Activated T-helper 17 cell treated with anti-CD3 and anti-CD28 coated beads, Interleukin-2, amount 50 U/mL, for 72 hours (primary cell): Measurements from ENCODE around the gene KLHL30. TPM values are rescaled to one million over a fixed set of nuclear protein-coding genes. Genes with fewer than 3 reads are reported as not detected.

Experiments used
- ATAC-seq: fragments of 150-1000 bp; cut with Tn5 transposase; replicated peaks from 2 replicates; pipeline ENCODE4 v1.10.0; 2021; ENCODE audit warnings: mild to moderate bottlenecking, moderate library complexity
- H3K27ac Mint-ChIP-seq: one replicate; pipeline ENCODE4 v1.8.0; 2022; ENCODE audit warnings: mixed read lengths
- H3K27me3 Mint-ChIP-seq: one replicate; pipeline ENCODE4 v1.8.0; 2022; ENCODE audit warnings: mixed read lengths
- H3K36me3 Mint-ChIP-seq: one replicate; pipeline ENCODE4 v1.8.0; 2022; ENCODE audit warnings: low read depth, mild to moderate bottlenecking, mixed read lengths
- H3K4me1 Mint-ChIP-seq: one replicate; pipeline ENCODE4 v1.8.0; 2022; ENCODE audit warnings: mixed read lengths
- H3K4me3 Mint-ChIP-seq: one replicate; pipeline ENCODE4 v1.8.0; 2022; ENCODE audit warnings: mild to moderate bottlenecking, mixed read lengths
- H3K9me3 Mint-ChIP-seq: one replicate; pipeline ENCODE4 v1.8.0; 2022; ENCODE audit warnings: mixed read lengths
- total RNA-seq, 2 donors: library from RNA; stranded (reverse); gene quantifications; one replicate each; pipeline ENCODE4 v1.2.3, GENCODE V29; 2022

Gene KLHL30
- total RNA-seq, 2 donors from 2014 or later = not detected

DNA sequence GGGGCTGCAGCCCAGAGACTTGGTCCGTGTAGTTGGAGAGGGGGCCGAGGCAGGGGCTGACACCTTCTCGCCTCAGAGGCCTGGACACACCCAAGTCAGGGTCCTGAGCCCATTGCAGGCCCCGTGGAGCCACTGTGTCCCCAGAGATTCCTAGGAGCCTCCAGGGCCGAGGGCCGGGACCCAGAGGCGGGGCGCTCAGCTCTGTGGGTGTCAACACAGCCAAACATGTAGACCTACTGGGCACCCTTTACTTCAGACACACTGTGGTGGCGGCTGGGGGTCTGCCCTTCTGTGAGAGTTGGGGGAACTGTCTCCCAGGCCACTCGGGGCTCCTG, 38.8 kb upstream of the KLHL30 start:
- H3K27ac Mint-ChIP-seq = no peak overlapping the region
- no peaks in the 10 kb centered on the region for H3K4me1 Mint-ChIP-seq
- no peak for ATAC-seq
- H3K9me3 Mint-ChIP-seq = no peaks in the 10 kb centered on the region
- no peak overlapping the region for H3K4me3 Mint-ChIP-seq
- peaks cover 23% of the 10 kb centered on the region for H3K36me3 Mint-ChIP-seq
- no peaks in the 10 kb centered on the region for H3K27me3 Mint-ChIP-seq

DNA sequence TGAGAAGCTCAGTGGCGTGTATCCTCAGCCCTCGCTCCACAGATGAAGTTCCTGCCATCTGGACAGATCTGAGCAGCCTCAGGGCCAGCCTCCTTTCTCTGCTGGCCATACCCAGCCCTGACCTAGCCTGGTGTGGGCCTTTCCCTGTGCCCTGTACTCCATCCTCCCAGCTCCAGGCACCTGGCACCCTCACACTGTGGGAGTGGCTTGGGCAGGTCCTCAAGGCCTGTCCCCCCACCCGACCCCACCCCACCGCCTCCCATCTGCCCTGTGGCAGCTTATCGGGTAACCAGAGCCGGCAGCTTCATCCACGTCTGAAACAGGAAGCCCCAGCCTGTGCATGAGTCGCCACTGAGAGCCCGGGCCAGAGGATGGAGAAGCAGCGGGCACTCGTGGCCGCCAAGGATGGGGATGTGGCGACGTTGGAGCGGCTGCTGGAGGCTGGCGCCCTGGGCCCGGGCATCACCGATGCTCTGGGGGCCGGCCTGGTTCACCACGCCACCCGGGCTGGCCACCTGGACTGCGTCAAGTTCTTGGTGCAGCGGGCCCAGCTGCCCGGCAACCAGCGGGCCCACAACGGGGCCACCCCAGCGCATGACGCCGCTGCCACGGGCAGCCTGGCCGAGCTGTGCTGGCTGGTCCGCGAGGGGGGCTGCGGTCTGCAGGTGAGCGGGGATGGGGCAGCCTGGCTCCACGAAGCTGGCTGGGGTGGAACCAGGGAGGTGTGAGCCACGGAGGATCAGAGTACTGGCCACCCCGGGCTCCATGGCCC, 38.2 kb upstream of the KLHL30 start, which contains the start of gene ESPNL:
TSS of gene ESPNL (plus strand) at position 292 of the 772 bp plus-strand sequence. CDS start at position 372, 80 bp downstream.
- Mint-ChIP-seq H3K27ac (peak within 1 kb of the TSS; percentile 87), H3K27me3 (no peaks in the 10 kb centered on the region), H3K4me1 (no peaks in the 10 kb centered on the region), H3K36me3 (peaks cover 19% of the 10 kb centered on the region), H3K4me3 (peak within 1 kb of the TSS; percentile 25), H3K9me3 (no peaks in the 10 kb centered on the region)
- no peak for ATAC-seq

DNA sequence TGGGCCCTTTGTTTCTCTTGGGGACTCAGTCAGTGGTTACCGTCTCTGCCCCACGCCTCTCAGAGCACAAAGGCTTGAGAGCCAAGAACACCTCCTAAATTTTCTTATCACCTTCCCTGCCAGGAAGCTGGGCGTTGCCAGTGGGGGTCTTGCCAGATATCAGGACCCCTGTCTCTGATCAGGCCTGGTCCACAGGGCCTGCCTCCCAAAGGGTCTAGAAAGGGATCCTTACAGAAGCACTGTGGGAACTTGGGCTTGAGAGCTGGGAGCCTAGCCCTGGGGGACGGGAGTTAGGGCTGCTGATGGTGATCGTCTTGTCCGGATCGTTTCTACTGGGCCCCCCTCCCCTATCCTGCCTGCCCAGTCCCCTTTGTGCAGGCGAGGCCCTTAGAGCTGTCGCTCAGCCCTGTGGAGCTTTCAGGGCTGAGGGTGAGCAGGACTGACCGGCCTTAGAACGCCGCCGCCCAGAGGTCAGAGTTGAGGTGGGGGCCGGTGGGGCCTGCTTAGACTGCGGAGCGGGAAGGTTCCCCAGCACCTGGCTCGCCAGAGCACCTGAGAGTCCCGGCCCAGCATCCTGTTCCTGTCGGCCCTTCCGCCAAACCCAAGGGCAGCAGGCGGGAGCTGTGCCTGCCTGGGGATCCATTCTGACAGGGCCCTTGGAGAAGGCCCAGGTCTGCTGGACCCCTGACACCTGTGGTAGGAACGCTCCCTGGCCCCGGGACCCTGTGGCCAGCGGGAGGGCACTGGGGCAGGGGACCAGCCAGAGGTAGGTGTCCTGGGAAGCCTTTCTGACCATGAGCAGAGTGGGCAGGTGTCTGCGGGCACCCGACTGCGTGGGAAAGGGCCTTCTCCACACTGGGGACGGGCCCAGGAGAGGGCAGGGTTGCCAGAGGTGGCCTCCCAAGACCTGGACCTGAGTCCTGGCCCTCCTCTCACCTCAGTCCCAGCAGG, 37.4 kb upstream of the KLHL30 start:
- H3K4me1 Mint-ChIP-seq = no peaks in the 10 kb centered on the region
- H3K9me3 Mint-ChIP-seq = no peaks in the 10 kb centered on the region
- H3K27me3 Mint-ChIP-seq = no peaks in the 10 kb centered on the region
- no peak for ATAC-seq
- no peak overlapping the region for H3K27ac Mint-ChIP-seq
- peaks cover 19% of the 10 kb centered on the region for H3K36me3 Mint-ChIP-seq
- H3K4me3 Mint-ChIP-seq = no peak overlapping the region

DNA sequence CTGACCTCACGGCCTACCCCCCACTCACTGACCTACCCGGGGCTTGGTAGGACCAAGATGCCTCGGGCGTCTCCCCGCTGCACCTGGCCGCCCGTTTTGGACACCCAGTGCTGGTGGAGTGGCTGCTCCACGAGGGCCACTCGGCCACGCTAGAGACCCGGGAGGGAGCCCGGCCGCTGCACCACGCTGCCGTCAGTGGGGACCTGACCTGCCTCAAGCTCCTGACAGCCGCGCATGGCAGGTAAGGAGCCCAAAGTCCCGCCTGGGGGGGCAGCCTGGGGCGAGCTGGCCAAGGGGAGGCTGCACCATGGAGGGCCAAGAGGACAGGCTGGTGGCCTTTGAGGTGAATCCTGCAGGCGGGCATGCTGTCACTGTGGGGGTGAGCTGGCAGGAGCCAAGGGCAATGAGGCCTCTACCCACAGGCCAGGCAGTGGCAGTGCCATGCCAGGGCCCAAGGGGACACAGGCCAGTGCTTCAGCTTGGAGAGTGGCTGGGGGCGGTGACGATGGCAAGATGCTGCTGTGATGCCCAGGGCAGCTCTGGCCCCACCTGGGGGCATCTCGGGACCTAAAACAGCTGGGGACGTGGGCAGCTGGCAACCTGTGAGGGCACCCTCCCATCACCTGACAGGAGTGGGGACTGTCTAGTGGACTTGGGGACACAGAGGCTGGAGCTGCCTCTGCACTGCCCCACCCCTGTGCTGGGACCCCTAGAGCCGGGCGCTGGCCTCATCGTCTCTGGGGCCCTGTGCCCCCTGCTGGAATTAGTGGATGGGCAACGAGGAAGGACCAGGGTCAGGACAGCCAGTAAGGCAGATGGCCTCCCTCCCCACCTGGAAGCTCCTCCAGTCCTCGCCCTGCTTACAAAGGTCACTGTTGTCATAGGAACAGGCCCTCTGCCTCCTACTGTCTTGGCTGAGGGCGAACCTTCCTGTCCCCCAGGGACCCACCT, 36.3 kb upstream of the KLHL30 start:
- H3K4me3 Mint-ChIP-seq = no peak overlapping the region
- no peaks in the 10 kb centered on the region for H3K9me3 Mint-ChIP-seq
- H3K4me1 Mint-ChIP-seq = no peaks in the 10 kb centered on the region
- H3K27ac Mint-ChIP-seq = peak overlapping the region; percentile 36
- no peak for ATAC-seq
- H3K27me3 Mint-ChIP-seq = no peaks in the 10 kb centered on the region
- peaks cover 19% of the 10 kb centered on the region for H3K36me3 Mint-ChIP-seq

DNA sequence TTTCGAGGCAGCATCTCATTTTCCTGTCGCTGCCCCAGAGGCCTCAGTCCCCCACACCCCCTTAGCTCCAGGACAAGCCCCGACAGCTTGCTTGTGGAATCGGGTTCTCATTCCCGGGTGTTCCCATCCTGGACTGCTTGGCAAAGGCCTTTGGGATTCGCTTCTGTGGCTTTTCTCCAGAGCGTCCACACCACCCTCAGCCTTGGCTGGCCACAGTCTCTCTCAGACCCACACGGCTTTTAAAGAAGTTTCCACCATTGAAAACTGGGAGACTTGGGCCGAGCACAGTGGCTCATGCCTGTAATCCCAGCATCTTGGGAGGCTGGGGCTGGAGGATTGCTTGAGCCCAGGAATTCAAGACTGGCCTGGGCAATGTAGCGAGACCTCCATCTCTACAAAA, 35.6 kb upstream of the KLHL30 start:
- Mint-ChIP-seq H3K4me3 (no peak overlapping the region), H3K36me3 (peaks cover 14% of the 10 kb centered on the region), H3K27ac (peak overlapping the region; percentile 36), H3K27me3 (no peaks in the 10 kb centered on the region), H3K4me1 (no peaks in the 10 kb centered on the region), H3K9me3 (no peaks in the 10 kb centered on the region)
- no peak for ATAC-seq

DNA sequence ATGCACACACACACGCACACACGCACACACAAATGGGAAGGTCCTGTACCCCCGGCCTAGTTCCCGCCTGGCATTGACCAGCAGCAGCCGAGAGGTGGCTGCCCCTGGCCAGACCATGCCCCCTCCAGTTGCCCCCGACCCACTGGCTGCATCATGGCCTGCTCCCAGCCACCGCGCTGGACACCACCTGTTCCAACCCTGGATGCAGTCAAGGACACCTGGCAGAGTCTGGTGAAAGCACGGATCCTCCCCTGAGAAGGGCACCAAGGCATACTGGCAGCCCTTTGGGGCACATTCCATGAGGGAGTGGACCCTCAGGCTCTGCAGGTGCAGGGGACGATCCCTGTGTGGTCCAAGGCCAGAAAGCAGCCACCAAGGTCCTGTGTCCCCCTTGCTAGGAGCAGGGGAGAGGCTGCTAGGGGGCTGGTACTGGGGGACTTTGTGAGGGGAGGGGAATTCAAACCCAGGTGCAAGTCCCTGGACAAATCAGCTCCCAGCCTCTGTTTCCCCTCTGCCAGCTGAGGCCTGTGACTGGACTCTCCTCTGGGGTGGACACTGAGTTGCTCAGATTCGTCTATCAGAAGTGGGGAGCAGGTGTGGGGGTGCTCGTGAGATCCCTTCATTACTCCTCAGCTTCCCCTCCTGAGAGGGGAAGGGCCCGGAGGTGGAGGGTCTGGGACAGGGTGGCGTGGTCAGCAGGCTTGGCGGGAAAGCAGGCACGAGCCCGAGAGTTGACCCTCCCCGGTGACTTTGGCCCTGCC, 34.8 kb upstream of the KLHL30 start:
- H3K9me3 Mint-ChIP-seq = no peaks in the 10 kb centered on the region
- peaks cover 6% of the 10 kb centered on the region for H3K36me3 Mint-ChIP-seq
- H3K4me3 Mint-ChIP-seq = no peak overlapping the region
- H3K4me1 Mint-ChIP-seq = no peaks in the 10 kb centered on the region
- no peaks in the 10 kb centered on the region for H3K27me3 Mint-ChIP-seq
- no peak overlapping the region for H3K27ac Mint-ChIP-seq
- ATAC-seq = no peak

DNA sequence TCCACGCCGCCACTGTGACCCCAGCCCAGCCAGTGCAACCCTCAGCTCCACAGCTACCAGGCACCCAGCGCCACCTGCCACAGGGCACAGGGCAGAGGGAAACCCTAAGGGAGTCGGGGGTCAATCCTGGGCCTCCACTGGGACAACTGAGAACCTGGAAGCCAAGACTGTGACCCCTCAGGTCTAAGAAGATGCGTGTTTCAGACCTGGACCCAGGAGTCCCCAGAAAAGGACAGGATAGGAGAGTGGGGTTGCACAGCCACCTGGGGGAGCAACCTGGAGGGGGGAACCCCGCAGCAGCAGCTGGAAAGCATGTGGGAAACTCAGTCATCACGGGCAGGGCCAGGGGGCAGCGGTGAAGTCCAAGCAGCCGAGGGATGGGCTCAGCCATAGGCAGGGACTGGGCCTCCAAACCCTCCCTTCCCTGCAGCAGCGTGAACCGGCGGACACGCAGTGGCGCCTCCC, 34.2 kb upstream of the KLHL30 start:
- Mint-ChIP-seq H3K9me3 (no peaks in the 10 kb centered on the region), H3K27ac (no peak overlapping the region)
- ATAC-seq = no peak

DNA sequence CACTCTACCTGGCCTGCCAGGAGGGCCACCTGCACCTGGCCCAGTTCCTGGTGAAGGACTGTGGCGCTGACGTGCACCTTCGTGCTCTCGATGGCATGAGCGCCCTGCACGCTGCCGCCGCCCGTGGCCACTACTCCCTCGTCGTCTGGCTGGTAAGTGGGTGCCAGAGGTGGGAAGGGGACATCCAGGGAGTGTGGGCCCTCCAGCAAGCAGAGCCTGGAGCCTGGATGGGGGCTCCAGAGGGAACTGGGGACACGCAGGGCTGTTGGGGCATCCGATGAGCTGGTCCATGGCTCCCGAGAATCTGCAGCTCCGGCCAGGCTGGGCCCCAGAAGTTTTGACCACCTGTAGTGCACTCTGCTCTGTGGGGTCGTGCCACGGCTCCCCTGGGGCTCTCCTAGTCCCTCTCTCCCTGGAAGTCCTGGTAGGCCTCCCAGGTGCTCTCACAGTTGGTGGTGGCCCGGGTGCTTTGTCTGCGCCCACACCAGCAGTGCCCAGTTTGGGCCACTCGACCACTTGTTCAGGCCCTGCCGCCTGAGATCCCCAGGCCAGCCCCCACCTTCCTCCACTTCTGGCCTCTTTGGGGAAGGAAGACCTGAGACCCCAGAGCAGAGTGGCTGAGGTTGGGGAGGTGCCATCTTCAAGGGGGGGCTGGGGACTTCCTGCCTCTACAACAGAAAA, 33.6 kb upstream of the KLHL30 start:
- Mint-ChIP-seq H3K4me1 (no peaks in the 10 kb centered on the region), H3K27me3 (no peaks in the 10 kb centered on the region), H3K27ac (no peak overlapping the region), H3K4me3 (no peak overlapping the region), H3K9me3 (no peaks in the 10 kb centered on the region), H3K36me3 (no peaks in the 10 kb centered on the region)
- ATAC-seq = no peak

More for the DNA sequence above, 34.2 kb upstream of the KLHL30 start:
- no peak overlapping the region for H3K4me3 Mint-ChIP-seq
- no peaks in the 10 kb centered on the region for H3K27me3 Mint-ChIP-seq
- no peaks in the 10 kb centered on the region for H3K36me3 Mint-ChIP-seq
- no peaks in the 10 kb centered on the region for H3K4me1 Mint-ChIP-seq

DNA sequence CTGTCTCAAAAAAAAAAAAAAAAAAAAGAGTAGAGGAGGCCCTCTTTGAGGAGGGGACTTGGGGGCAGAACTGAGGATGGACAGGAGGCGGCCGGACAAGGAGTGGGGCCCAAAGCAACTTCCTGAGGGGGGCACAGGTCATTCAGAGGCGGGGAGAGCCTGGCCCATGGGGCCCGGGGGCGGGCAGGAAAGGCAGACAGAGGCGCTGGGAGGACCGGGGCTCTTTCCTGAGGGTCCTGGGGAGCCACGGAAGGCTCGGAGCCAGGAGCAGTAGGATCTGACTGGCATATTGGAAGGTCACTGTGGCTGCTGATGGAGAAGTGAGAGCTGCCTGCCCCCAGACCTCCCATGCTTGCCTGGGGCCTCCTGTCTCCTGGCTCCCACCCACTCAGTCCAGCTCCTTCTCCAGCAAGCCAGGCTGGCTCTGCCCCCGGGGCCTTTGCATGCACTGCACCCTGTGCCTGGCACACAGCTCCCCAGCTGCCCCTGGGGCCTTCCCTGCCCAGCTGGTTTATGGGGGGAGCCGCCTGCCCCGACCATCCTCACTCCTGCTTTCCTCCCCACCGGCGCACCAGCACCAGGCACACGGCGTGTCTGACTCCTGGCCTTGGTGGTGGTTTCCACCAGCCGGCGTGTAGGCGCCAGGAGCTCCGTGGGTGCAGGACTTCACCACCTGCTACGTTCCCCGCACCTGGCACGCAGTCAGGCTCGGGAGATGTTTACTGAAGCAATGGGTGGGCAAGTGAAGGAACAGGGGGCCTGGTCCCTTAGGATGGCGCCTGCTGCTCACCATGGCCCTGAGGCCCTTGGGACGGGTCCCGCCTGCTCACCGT, 32.7 kb upstream of the KLHL30 start:
- no peak for ATAC-seq
- no peaks in the 10 kb centered on the region for H3K9me3 Mint-ChIP-seq
- no peaks in the 10 kb centered on the region for H3K27me3 Mint-ChIP-seq
- H3K27ac Mint-ChIP-seq = no peak overlapping the region
- no peak overlapping the region for H3K4me3 Mint-ChIP-seq
- no peaks in the 10 kb centered on the region for H3K4me1 Mint-ChIP-seq
- H3K36me3 Mint-ChIP-seq = no peaks in the 10 kb centered on the region

DNA sequence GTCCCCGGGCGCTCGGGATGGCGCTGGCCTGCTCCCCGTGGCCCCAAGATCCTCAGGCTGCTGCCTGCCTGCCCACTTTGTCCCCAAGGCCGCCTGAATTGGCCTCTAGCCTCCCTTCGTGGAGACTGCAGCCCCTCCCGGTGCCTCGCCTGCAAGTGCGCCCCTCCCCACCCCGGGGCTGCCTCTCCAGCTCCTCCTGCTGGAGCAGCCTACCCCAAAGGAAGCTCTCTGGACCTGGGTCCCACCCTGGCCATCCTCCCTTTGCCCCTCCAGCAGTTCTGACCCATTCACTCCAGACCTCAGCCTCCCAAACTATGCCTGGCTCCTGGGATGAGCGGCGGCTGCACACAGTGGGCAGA, 32.1 kb upstream of the KLHL30 start:
- Mint-ChIP-seq H3K4me3 (no peak overlapping the region), H3K27ac (no peak overlapping the region), H3K4me1 (no peaks in the 10 kb centered on the region), H3K36me3 (no peaks in the 10 kb centered on the region), H3K27me3 (no peaks in the 10 kb centered on the region), H3K9me3 (no peaks in the 10 kb centered on the region)
- no peak for ATAC-seq

DNA sequence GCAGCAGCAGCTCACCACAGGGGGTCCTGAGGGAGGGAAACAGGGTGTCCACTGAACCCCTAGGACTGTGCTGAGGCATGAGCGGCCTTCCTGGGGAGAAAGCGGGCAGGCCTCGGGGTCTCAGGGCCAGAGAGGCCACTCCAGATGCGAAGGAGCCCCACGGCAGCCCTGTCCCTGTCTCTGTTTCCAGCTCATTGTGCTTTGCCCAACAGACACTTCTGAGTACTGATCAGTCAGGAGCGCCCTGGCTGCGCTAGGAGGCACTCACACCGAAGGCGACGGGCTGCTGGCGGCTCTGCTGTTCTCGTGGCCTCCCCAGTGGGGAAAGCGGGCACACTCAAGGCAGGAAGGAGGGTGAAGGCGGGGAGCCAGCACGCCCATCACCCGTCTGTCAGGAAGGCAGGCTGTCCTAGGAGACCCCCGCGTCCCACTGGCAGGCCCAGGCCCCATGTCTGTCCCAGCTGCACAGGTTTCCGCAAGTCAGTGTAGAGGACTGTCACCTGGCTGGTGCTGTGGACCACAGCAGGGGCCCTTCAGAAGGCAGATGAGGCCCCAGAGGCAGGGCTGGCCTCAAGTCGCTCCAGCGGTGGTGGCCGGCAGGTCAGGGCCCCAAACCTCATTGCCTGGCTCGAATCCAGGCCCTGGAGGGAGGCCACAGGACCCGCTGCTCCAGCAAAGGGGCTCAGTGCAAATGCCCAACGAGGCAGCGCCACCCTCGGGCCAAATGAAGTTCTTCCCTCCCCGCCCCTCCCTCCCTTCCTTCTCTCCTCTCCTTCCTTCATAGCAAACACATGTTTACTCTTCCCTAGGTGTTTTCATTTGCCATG, 31.6 kb upstream of the KLHL30 start:
- ATAC-seq = no peak
- Mint-ChIP-seq H3K27ac (no peak overlapping the region), H3K36me3 (no peaks in the 10 kb centered on the region), H3K27me3 (no peaks in the 10 kb centered on the region), H3K9me3 (no peaks in the 10 kb centered on the region), H3K4me1 (no peaks in the 10 kb centered on the region), H3K4me3 (no peak overlapping the region)
